Measurements from ENCODE around the gene COBL.

DNA sequence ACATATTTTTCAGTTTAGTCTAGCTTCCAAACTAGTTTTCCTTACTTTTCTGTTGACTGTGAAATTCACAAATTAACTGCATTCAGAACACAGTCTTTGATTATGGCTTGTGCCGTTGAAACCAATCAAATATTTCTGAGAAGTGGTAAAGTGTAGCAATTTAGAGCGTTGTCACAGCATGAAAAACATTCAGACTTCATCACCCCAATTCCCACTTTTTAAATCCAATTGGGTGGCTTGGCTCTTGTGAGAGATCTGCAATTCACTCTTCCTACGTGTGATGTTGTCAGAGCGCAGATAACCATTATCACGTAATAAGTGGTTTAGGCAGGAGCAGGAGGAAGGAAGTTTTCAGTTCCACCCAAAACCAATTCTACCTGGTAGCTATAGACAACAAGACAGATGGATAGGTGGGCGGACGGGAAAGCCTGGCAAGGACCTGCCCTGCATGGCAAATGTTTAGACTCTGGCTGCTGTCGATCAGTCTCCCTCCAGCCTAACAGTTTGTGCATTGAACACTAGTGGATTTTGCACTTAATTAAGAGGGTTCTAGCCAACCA lies 8.9 kb downstream of the COBL start:
- TF ChIP-seq POLR2AphosphoS5 (IDR thresholded peaks at IDR 0.05): no peak
- no peak for TF ChIP-seq POLR2A (IDR thresholded peaks at IDR 0.05)
- TF ChIP-seq, protein P1, sequence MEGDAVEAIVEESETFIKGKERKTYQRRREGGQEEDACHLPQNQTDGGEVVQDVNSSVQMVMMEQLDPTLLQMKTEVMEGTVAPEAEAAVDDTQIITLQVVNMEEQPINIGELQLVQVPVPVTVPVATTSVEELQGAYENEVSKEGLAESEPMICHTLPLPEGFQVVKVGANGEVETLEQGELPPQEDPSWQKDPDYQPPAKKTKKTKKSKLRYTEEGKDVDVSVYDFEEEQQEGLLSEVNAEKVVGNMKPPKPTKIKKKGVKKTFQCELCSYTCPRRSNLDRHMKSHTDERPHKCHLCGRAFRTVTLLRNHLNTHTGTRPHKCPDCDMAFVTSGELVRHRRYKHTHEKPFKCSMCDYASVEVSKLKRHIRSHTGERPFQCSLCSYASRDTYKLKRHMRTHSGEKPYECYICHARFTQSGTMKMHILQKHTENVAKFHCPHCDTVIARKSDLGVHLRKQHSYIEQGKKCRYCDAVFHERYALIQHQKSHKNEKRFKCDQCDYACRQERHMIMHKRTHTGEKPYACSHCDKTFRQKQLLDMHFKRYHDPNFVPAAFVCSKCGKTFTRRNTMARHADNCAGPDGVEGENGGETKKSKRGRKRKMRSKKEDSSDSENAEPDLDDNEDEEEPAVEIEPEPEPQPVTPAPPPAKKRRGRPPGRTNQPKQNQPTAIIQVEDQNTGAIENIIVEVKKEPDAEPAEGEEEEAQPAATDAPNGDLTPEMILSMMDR (IDR thresholded peaks at IDR 0.05): no peak
- TF ChIP-seq EP300 (IDR thresholded peaks at IDR 0.05): no peak
